Measurements from ENCODE around the gene PCDHB4.
"Not testable (repeated sequence)": the region's sequence is repeated elsewhere in the genome, so short reads cannot be mapped to it uniquely, and the experiment has no call there.

PCDHB4 gene

GRCh38 chr5:141121563-141121962, at the start of gene PCDHB4:
Gene PCDHB4 (plus strand): TSS chr5:141121818. CDS start chr5:141121999, 181 bp downstream.
- Histone ChIP-seq H3K4me1 (ENCODE audit: control insufficient read depth, insufficient read depth, low read length) (no peaks in the 10 kb centered on the region), H3K27me3 (ENCODE audit: control insufficient read depth, insufficient read depth, low read length) (no peaks in the 10 kb centered on the region), H3K4me3 (ENCODE audit: low read length) (no peak within 1 kb of the TSS), H3K27ac (ENCODE audit: low read length) (no peak within 1 kb of the TSS), H3K36me3 (ENCODE audit: control insufficient read depth, insufficient read depth, low read length) (no peaks in the 10 kb centered on the region), H3K9me3 (ENCODE audit: control insufficient read depth, insufficient read depth, low read length) (no peaks in the 10 kb centered on the region)
- no CpG with 5 or more reads among the region's 16 CpGs for WGBS (ENCODE audit: insufficient coverage, insufficient read length)
- DNase-seq (ENCODE audit: low read depth, low spot score) = peak; percentile 48

GRCh38 chr5:141077826-141078225, 43.8 kb upstream of the PCDHB4 start:
- no peaks in the 10 kb centered on the region for H3K27me3 ChIP-seq (ENCODE audit: control insufficient read depth, insufficient read depth, low read length)
- H3K4me1 ChIP-seq (ENCODE audit: control insufficient read depth, insufficient read depth, low read length) = no peaks in the 10 kb centered on the region
- H3K4me3 ChIP-seq (ENCODE audit: low read length) = no peak overlapping the region
- no peaks in the 10 kb centered on the region for H3K9me3 ChIP-seq (ENCODE audit: control insufficient read depth, insufficient read depth, low read length)
- WGBS (ENCODE audit: insufficient coverage, insufficient read length) = no CpG with 5 or more reads among the region's 17 CpGs
- no peak for DNase-seq (ENCODE audit: low read depth, low spot score)
- H3K36me3 ChIP-seq (ENCODE audit: control insufficient read depth, insufficient read depth, low read length) = no peaks in the 10 kb centered on the region
- no peak overlapping the region for H3K27ac ChIP-seq (ENCODE audit: low read length)

DNA sequence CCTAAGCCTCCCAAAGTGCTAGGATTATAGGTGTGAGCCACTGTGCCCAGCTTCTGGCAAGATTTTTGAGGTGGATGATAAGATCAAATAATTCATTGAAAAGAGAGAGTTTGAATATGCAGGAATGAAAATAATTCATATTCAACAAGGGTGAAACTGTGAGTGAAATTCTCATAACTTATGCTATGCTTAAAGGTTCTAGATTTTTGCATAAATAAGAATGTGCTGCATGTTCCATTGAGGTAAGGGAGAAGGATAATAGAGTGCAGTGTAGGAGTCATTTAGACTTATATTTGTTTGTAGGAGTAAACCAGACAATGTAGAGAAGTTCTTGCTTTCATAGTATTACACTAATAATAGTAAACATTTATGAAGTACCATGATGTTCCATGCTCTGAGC, 39.4 kb upstream of the PCDHB4 start:
- Histone ChIP-seq H3K9me3 (ENCODE audit: control insufficient read depth, insufficient read depth, low read length) (no peaks in the 10 kb centered on the region), H3K4me1 (ENCODE audit: control insufficient read depth, insufficient read depth, low read length) (no peaks in the 10 kb centered on the region), H3K4me3 (ENCODE audit: low read length) (no peak overlapping the region), H3K27me3 (ENCODE audit: control insufficient read depth, insufficient read depth, low read length) (no peaks in the 10 kb centered on the region), H3K36me3 (ENCODE audit: control insufficient read depth, insufficient read depth, low read length) (no peaks in the 10 kb centered on the region), H3K27ac (ENCODE audit: low read length) (no peak overlapping the region)
- DNase-seq (ENCODE audit: low read depth, low spot score) = no peak

DNA sequence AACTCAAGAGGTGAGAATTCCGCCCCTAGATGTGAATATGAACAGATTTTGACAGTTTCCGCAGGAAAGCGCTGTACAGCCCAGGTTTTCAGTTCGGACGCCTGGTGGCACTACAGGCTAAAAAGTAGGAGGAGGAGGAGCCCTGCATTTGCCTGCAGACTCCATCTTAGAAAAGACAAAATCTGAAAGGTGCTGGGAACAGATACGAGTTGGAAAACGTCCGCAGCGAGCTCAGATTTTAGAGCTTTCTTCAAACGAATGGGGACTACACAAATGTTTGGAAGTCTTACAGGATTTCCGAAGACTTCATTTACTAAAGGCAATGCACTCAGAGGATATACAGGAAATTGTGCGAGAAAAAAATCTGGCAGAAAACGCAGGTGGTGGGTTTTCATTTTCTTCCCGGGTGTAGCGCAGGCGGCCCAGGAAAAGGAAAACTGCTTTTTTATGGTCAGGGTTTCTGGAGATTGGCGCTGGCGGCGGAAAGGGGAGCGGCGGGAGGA, 37.1 kb upstream of the PCDHB4 start:
- Histone ChIP-seq H3K27ac (ENCODE audit: low read length) (no peak overlapping the region), H3K27me3 (ENCODE audit: control insufficient read depth, insufficient read depth, low read length) (no peaks in the 10 kb centered on the region), H3K4me1 (ENCODE audit: control insufficient read depth, insufficient read depth, low read length) (no peaks in the 10 kb centered on the region), H3K9me3 (ENCODE audit: control insufficient read depth, insufficient read depth, low read length) (no peaks in the 10 kb centered on the region), H3K4me3 (ENCODE audit: low read length) (peak overlapping the region; percentile 44; the same call in 1 of the 2 replicates), H3K36me3 (ENCODE audit: control insufficient read depth, insufficient read depth, low read length) (no peaks in the 10 kb centered on the region)
- DNase-seq (ENCODE audit: low read depth, low spot score) = peak; percentile 37
- WGBS (ENCODE audit: insufficient coverage, insufficient read length) = no CpG with 5 or more reads among the region's 21 CpGs

GRCh38 chr5:141094481-141095262, 26.9 kb upstream of the PCDHB4 start, which contains the start of gene PCDHB2:
Gene PCDHB2 (plus strand): TSS chr5:141094615. CDS start chr5:141094791, 176 bp downstream.
- H3K27ac ChIP-seq (ENCODE audit: low read length) = no peak within 1 kb of the TSS
- H3K36me3 ChIP-seq (ENCODE audit: control insufficient read depth, insufficient read depth, low read length) = no peaks in the 10 kb centered on the region
- H3K4me3 ChIP-seq (ENCODE audit: low read length) = peak within 1 kb of the TSS; percentile 67; the same call in 1 of the 2 replicates
- no peaks in the 10 kb centered on the region for H3K4me1 ChIP-seq (ENCODE audit: control insufficient read depth, insufficient read depth, low read length)
- no peaks in the 10 kb centered on the region for H3K9me3 ChIP-seq (ENCODE audit: control insufficient read depth, insufficient read depth, low read length)
- no peaks in the 10 kb centered on the region for H3K27me3 ChIP-seq (ENCODE audit: control insufficient read depth, insufficient read depth, low read length)
- DNase-seq (ENCODE audit: low read depth, low spot score) = peak; percentile 84
- no CpG with 5 or more reads among the region's 29 CpGs for WGBS (ENCODE audit: insufficient coverage, insufficient read length)

DNA sequence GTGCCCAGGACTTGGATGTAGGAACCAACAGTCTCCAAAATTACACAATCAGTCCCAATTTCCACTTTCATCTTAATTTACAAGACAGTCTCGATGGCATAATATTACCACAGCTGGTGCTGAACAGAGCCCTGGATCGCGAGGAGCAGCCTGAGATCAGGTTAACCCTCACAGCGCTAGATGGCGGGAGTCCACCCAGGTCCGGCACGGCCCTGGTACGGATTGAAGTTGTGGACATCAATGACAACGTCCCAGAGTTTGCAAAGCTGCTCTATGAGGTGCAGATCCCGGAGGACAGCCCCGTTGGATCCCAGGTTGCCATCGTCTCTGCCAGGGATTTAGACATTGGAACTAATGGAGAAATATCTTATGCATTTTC, 26.4 kb upstream of the PCDHB4 start:
- Histone ChIP-seq H3K27me3 (ENCODE audit: control insufficient read depth, insufficient read depth, low read length) (no peaks in the 10 kb centered on the region), H3K4me1 (ENCODE audit: control insufficient read depth, insufficient read depth, low read length) (no peaks in the 10 kb centered on the region), H3K4me3 (ENCODE audit: low read length) (peak overlapping the region; percentile 67; the same call in 1 of the 2 replicates), H3K9me3 (ENCODE audit: control insufficient read depth, insufficient read depth, low read length) (no peaks in the 10 kb centered on the region), H3K27ac (ENCODE audit: low read length) (no peak overlapping the region), H3K36me3 (ENCODE audit: control insufficient read depth, insufficient read depth, low read length) (no peaks in the 10 kb centered on the region)
- DNase-seq (ENCODE audit: low read depth, low spot score) = no peak
- no CpG with 5 or more reads among the region's 12 CpGs for WGBS (ENCODE audit: insufficient coverage, insufficient read length)

DNA sequence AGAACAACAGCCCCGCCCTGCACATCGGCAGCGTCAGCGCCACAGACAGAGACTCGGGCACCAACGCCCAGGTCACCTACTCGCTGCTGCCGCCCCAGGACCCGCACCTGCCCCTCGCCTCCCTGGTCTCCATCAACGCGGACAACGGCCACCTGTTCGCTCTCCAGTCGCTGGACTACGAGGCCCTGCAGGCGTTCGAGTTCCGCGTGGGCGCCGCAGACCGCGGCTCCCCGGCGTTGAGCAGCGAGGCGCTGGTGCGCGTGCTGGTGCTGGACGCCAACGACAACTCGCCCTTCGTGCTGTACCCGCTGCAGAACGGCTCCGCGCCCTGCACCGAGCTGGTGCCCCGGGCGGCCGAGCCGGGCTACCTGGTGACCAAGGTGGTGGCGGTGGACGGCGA, 25.4 kb upstream of the PCDHB4 start:
- H3K27ac ChIP-seq (ENCODE audit: low read length); DNase-seq (ENCODE audit: low read depth, low spot score); H3K36me3 ChIP-seq (ENCODE audit: control insufficient read depth, insufficient read depth, low read length); H3K4me1 ChIP-seq (ENCODE audit: control insufficient read depth, insufficient read depth, low read length); H3K4me3 ChIP-seq (ENCODE audit: low read length); H3K9me3 ChIP-seq (ENCODE audit: control insufficient read depth, insufficient read depth, low read length); H3K27me3 ChIP-seq (ENCODE audit: control insufficient read depth, insufficient read depth, low read length): not testable (repeated sequence)
- WGBS (ENCODE audit: insufficient coverage, insufficient read length) = no CpG with 5 or more reads among the region's 46 CpGs

DNA sequence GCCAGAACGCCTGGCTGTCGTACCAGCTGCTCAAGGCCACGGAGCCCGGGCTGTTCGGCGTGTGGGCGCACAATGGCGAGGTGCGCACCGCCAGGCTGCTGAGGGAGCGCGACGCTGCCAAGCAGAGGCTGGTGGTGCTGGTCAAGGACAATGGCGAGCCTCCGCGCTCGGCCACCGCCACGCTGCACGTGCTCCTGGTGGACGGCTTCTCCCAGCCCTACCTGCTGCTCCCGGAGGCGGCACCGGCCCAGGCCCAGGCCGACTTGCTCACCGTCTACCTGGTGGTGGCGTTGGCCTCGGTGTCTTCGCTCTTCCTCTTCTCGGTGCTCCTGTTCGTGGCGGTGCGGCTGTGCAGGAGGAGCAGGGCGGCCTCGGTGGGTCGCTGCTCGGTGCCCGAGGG, 25.0 kb upstream of the PCDHB4 start:
- not testable (repeated sequence) for H3K27ac ChIP-seq (ENCODE audit: low read length); DNase-seq (ENCODE audit: low read depth, low spot score); H3K9me3 ChIP-seq (ENCODE audit: control insufficient read depth, insufficient read depth, low read length); H3K27me3 ChIP-seq (ENCODE audit: control insufficient read depth, insufficient read depth, low read length); H3K36me3 ChIP-seq (ENCODE audit: control insufficient read depth, insufficient read depth, low read length); H3K4me1 ChIP-seq (ENCODE audit: control insufficient read depth, insufficient read depth, low read length); H3K4me3 ChIP-seq (ENCODE audit: low read length)
- WGBS (ENCODE audit: insufficient coverage, insufficient read length) = no CpG with 5 or more reads among the region's 38 CpGs

- Histone ChIP-seq H3K27me3 (ENCODE audit: control insufficient read depth, insufficient read depth, low read length) (no peaks in the 10 kb centered on the region), H3K4me3 (ENCODE audit: low read length) (no peak within 1 kb of the TSS), H3K4me1 (ENCODE audit: control insufficient read depth, insufficient read depth, low read length) (no peaks in the 10 kb centered on the region), H3K9me3 (ENCODE audit: control insufficient read depth, insufficient read depth, low read length) (no peaks in the 10 kb centered on the region), H3K27ac (ENCODE audit: low read length) (no peak within 1 kb of the TSS), H3K36me3 (ENCODE audit: control insufficient read depth, insufficient read depth, low read length) (no peaks in the 10 kb centered on the region)
- DNase-seq (ENCODE audit: low read depth, low spot score) = peak; percentile 86
- WGBS (ENCODE audit: insufficient coverage, insufficient read length) = no CpG with 5 or more reads among the region's 19 CpGs
Measured at GRCh38 chr5:141100243-141100805, 21.3 kb upstream of the PCDHB4 start, which contains the start of gene PCDHB3. Gene PCDHB3 (plus strand): TSS chr5:141100473. CDS start chr5:141100650, 177 bp downstream.

DNA sequence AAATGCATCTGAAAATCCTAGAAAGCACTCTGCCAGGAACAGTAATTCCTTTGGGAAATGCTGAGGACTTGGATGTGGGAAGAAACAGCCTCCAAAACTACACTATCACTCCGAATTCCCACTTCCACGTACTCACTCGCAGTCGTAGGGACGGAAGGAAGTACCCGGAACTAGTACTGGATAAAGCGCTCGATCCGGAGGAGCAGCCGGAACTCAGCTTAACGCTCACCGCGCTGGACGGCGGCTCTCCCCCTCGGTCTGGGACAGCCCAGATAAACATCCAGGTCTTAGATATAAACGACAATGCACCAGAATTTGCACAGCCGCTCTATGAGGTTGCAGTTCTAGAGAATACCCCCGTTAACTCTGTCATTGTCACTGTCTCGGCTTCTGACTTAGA, 20.6 kb upstream of the PCDHB4 start:
- no peak overlapping the region for H3K4me3 ChIP-seq (ENCODE audit: low read length)
- no CpG with 5 or more reads among the region's 20 CpGs for WGBS (ENCODE audit: insufficient coverage, insufficient read length)
- no peaks in the 10 kb centered on the region for H3K9me3 ChIP-seq (ENCODE audit: control insufficient read depth, insufficient read depth, low read length)
- no peaks in the 10 kb centered on the region for H3K36me3 ChIP-seq (ENCODE audit: control insufficient read depth, insufficient read depth, low read length)
- H3K27me3 ChIP-seq (ENCODE audit: control insufficient read depth, insufficient read depth, low read length) = no peaks in the 10 kb centered on the region
- no peak overlapping the region for H3K27ac ChIP-seq (ENCODE audit: low read length)
- DNase-seq (ENCODE audit: low read depth, low spot score) = no peak
- H3K4me1 ChIP-seq (ENCODE audit: control insufficient read depth, insufficient read depth, low read length) = no peaks in the 10 kb centered on the region

Data from iPS DF 6.9 (cell line).